Raji (cell line): Measurements from ENCODE around the gene BHLHE23.
A peak's percentile ranks its signal among the peaks of the same experiment; 100 is the strongest.

ENCODE experiments used
- POLR2A ChIP-seq: IDR thresholded peaks from 2 replicates; pipeline ENCODE4 v1.6.1; 2011; ENCODE audit warnings: low read depth, low read length, control low read depth; ENCODE audit not compliant: insufficient read depth

Gene BHLHE23

GRCh38 chr20:63021356-63022321 is 14.9 kb upstream of the BHLHE23 start:
- TF ChIP-seq POLR2A = no peak

- no peak for TF ChIP-seq POLR2A
These were observed 13.9 kb upstream of the BHLHE23 start for GRCh38 chr20:63020681-63021080.

- TF ChIP-seq POLR2A = no peak
These were observed 11.2 kb upstream of the BHLHE23 start for GRCh38 chr20:63017826-63018411.

GRCh38 chr20:63017076-63017825 is 10.5 kb upstream of the BHLHE23 start:
- TF ChIP-seq POLR2A = no peak

GRCh38 chr20:63016514-63017075 is 9.8 kb upstream of the BHLHE23 start:
- TF ChIP-seq POLR2A = no peak

- TF ChIP-seq POLR2A = no peak
These were observed 9.0 kb upstream of the BHLHE23 start for GRCh38 chr20:63015662-63016361.

GRCh38 chr20:63015147-63015661 is 8.4 kb upstream of the BHLHE23 start:
- TF ChIP-seq POLR2A = no peak

GRCh38 chr20:63014710-63015109 is 7.9 kb upstream of the BHLHE23 start:
- no peak for TF ChIP-seq POLR2A

GRCh38 chr20:63014287-63014686 is 7.5 kb upstream of the BHLHE23 start:
- no peak for TF ChIP-seq POLR2A

- no peak for TF ChIP-seq POLR2A
These were observed 6.4 kb upstream of the BHLHE23 start for GRCh38 chr20:63013207-63013606.

GRCh38 chr20:63011798-63012197 is 5.0 kb upstream of the BHLHE23 start:
- TF ChIP-seq POLR2A = no peak

- peak; percentile 72 for TF ChIP-seq POLR2A
These were observed 3.4 kb upstream of the BHLHE23 start for GRCh38 chr20:63009988-63010769.

- peak; percentile 61 for TF ChIP-seq POLR2A
These were observed 2.5 kb upstream of the BHLHE23 start for GRCh38 chr20:63009045-63009961.

- no peak for TF ChIP-seq POLR2A
These were observed 1.8 kb upstream of the BHLHE23 start for GRCh38 chr20:63008541-63009044.
